ENCODE data around the gene RIPPLY3. TPM values are rescaled to one million over a fixed set of nuclear protein-coding genes. Genes with fewer than 3 reads are reported as not detected.

RIPPLY3 gene
- polyA plus RNA-seq, 1 donor (not counting 4 experiments of a cell fraction or from before 2014, with no cell fraction given): 0.05 TPM

GRCh38 chr21:36974851-36975192 is 31.7 kb upstream of the RIPPLY3 start:
- FAIRE-seq: no peak

GRCh38 chr21:36976228-36976861 is 30.2 kb upstream of the RIPPLY3 start:
- no peaks in the 10 kb centered on the region for H3K9me1 ChIP-seq (ENCODE audit: control insufficient read depth, extremely low read depth, insufficient read depth, low read length)
- H3K4me2 ChIP-seq (ENCODE audit: control insufficient read depth, extremely low read depth, insufficient read depth, low read depth, low read length): no peak overlapping the region

More at GRCh38 chr21:36974851-36975192, 31.7 kb upstream of the RIPPLY3 start:
- H3K27me3 ChIP-seq (ENCODE audit: control insufficient read depth, extremely low read depth, insufficient read depth, low read length): no peaks in the 10 kb centered on the region
- H3K4me2 ChIP-seq (ENCODE audit: control insufficient read depth, extremely low read depth, insufficient read depth, low read depth, low read length): no peak overlapping the region
- dilution Hi-C loops (cut with MboI; ENCODE audit: extremely low pct_ligation_motif_present, low sequenced_read_pairs): no loop called here
- no peak overlapping the region for H3K27ac ChIP-seq (ENCODE audit: control insufficient read depth, insufficient read depth, low read length)
- no peaks in the 10 kb centered on the region for H3K4me1 ChIP-seq (ENCODE audit: control insufficient read depth, extremely low read depth, insufficient read depth, low read length)
- no peaks in the 10 kb centered on the region for H4K20me1 ChIP-seq (ENCODE audit: control insufficient read depth, extremely low read depth, insufficient read depth, low read length)
- H3K9ac ChIP-seq (ENCODE audit: control insufficient read depth, extremely low read depth, insufficient read depth, low read length): no peak overlapping the region
- no peaks in the 10 kb centered on the region for H3K9me1 ChIP-seq (ENCODE audit: control insufficient read depth, extremely low read depth, insufficient read depth, low read length)
- H3K79me2 ChIP-seq (ENCODE audit: control insufficient read depth, insufficient read depth, low read length): no peaks in the 10 kb centered on the region
- no peak overlapping the region for H2AFZ ChIP-seq (ENCODE audit: control insufficient read depth, low read length)
- no peak overlapping the region for H3K4me3 ChIP-seq (ENCODE audit: control insufficient read depth in 2 of 3, extremely low read depth in 1 of 3, insufficient read depth in 2 of 3, low read depth in 1 of 3, low read length in 3 of 3)
- no peaks in the 10 kb centered on the region for H3K36me3 ChIP-seq (ENCODE audit: control insufficient read depth in 2 of 2, extremely low read depth in 1 of 2, insufficient read depth in 2 of 2, low read length in 2 of 2)
- DNase-seq (ENCODE audit: low read depth, low spot score): no peak
- TF ChIP-seq CTCF (optimal IDR thresholded peaks at IDR 0.05 in 1 of 3, IDR thresholded peaks at IDR 0.05 in 1 of 3, conservative IDR thresholded peaks at IDR 0.05 in 1 of 3; ENCODE audit: extremely low read depth in 1 of 3, insufficient read depth in 2 of 3, low read length in 3 of 3): no peak
- no peak for TF ChIP-seq EZH2 (IDR thresholded peaks at IDR 0.05; ENCODE audit: low read length)
- no peaks in the 10 kb centered on the region for H3K9me3 ChIP-seq (ENCODE audit: control insufficient read depth, low read depth, low read length)

More at GRCh38 chr21:36976228-36976861, 30.2 kb upstream of the RIPPLY3 start:
- dilution Hi-C loops (cut with MboI; ENCODE audit: extremely low pct_ligation_motif_present, low sequenced_read_pairs): no loop called here
- Histone ChIP-seq H3K9me3 (ENCODE audit: control insufficient read depth, low read depth, low read length) (no peaks in the 10 kb centered on the region), H3K79me2 (ENCODE audit: control insufficient read depth, insufficient read depth, low read length) (no peaks in the 10 kb centered on the region), H3K4me3 (ENCODE audit: control insufficient read depth in 2 of 3, extremely low read depth in 1 of 3, insufficient read depth in 2 of 3, low read depth in 1 of 3, low read length in 3 of 3) (no peak overlapping the region), H3K9ac (ENCODE audit: control insufficient read depth, extremely low read depth, insufficient read depth, low read length) (no peak overlapping the region), H3K36me3 (ENCODE audit: control insufficient read depth in 2 of 2, extremely low read depth in 1 of 2, insufficient read depth in 2 of 2, low read length in 2 of 2) (no peaks in the 10 kb centered on the region), H3K4me1 (ENCODE audit: control insufficient read depth, extremely low read depth, insufficient read depth, low read length) (peaks cover 5% of the 10 kb centered on the region), H4K20me1 (ENCODE audit: control insufficient read depth, extremely low read depth, insufficient read depth, low read length) (no peaks in the 10 kb centered on the region), H3K27me3 (ENCODE audit: control insufficient read depth, extremely low read depth, insufficient read depth, low read length) (no peaks in the 10 kb centered on the region), H3K27ac (ENCODE audit: control insufficient read depth, insufficient read depth, low read length) (no peak overlapping the region), H2AFZ (ENCODE audit: control insufficient read depth, low read length) (no peak overlapping the region)
- no peak for TF ChIP-seq CTCF (optimal IDR thresholded peaks at IDR 0.05 in 1 of 3, IDR thresholded peaks at IDR 0.05 in 1 of 3, conservative IDR thresholded peaks at IDR 0.05 in 1 of 3; ENCODE audit: extremely low read depth in 1 of 3, insufficient read depth in 2 of 3, low read length in 3 of 3)
- no peak for TF ChIP-seq EZH2 (IDR thresholded peaks at IDR 0.05; ENCODE audit: low read length)
- DNase-seq (ENCODE audit: low read depth, low spot score): no peak
- FAIRE-seq: no peak

Measured in keratinocyte (primary cell).